GM18505 (cell line): ENCODE measurements around the gene CDK7.

Experiments used
- ATAC-seq: cut with Tn5 transposase; IDR thresholded peaks from one replicate; pipeline ENCODE4 v1.9.1; 2021; ENCODE audit not compliant: unreplicated experiment
- POLR2A ChIP-seq: IDR thresholded peaks from 4 replicates; pipeline ENCODE4 v1.6.1; 2011; ENCODE audit warnings: borderline replicate concordance; ENCODE audit not compliant: insufficient read depth, insufficient read length; ENCODE audit errors: extremely low read depth

CDK7 gene

GRCh38 chr5:69234457-69235268, at the start of gene CDK7:
TSS of gene CDK7 (plus strand) at chr5:69234886. CDS start at chr5:69234976, 90 bp downstream.
- peak; percentile 84 for TF ChIP-seq POLR2A
- peak; percentile 97 for ATAC-seq

GRCh38 chr5:69187342-69187741, 47.3 kb upstream of the CDK7 start:
- TF ChIP-seq POLR2A, result no peak
- no peak for ATAC-seq

DNA sequence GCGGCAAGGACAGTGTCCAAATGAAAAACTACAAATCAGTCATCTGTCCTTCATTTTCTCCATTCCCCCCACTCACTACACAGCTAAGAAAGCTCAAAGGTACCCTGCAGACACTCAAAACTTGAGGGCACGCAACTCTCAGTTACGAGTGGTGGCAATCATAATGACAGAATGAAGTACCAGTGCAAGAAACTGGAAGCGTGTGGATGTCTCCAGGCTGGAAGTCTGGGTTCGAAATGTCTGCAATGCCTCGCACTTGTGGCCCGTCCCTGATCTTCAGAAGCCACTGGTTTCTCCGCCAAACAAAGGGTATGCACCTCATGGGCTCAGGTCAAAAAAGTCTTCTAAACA, 45.9 kb upstream of the CDK7 start:
- no peak for TF ChIP-seq POLR2A
- ATAC-seq, result peak; percentile 3

DNA sequence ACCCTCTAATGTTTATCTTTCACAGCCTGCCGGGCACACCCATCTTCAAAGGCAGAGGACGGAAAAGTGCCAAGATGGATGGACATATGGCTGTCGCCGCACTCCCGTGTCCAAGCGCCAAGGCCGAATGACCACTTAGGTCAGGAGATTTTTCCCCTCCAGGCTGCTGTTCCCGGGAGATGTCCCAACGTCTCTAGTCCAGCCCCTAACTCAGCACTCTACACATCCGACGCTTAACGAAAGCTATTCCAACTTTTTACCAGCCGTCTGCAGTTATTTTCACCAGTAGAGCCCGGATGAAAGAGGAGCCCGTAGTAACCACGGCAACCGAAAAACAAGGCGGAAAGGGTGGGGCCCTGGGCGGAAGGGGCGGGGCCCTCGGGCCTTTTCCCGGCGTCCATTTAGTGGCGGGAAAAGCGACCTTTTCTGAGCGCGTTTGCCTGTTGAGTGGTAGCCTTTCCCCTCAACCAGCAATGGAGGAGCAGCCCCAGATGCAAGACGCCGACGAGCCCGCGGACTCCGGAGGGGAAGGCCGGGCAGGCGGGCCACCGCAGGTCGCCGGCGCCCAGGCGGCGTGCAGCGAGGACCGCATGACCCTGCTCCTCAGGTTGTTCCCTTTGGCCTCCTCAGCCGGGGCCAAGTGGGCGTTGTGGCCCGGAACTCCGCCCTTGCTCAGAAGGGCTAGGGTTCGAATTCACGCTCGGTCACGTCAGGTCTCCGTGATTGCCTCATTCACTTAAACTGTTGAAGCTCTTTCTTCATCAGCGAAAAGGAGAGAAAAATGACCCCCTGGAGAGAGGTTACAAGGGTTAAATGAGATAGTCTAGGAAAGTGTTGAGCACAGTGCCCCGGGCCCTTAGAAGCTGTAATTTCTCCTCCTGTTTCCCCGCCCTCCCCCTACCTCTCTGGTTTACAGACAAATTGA, 45.3 kb upstream of the CDK7 start, which contains the start of gene CENPH:
Gene CENPH (plus strand): TSS at position 422 of the 925 bp plus-strand sequence. CDS start 52 bp downstream, at position 474.
- ATAC-seq, result peak; percentile 90
- peak; percentile 74 for TF ChIP-seq POLR2A

GRCh38 chr5:69202497-69202896, 32.2 kb upstream of the CDK7 start:
- no peak for ATAC-seq

GRCh38 chr5:69206528-69207190, 28.0 kb upstream of the CDK7 start:
- ATAC-seq, result no peak
- TF ChIP-seq POLR2A, result no peak

More at GRCh38 chr5:69202497-69202896, 32.2 kb upstream of the CDK7 start:
- no peak for TF ChIP-seq POLR2A

DNA sequence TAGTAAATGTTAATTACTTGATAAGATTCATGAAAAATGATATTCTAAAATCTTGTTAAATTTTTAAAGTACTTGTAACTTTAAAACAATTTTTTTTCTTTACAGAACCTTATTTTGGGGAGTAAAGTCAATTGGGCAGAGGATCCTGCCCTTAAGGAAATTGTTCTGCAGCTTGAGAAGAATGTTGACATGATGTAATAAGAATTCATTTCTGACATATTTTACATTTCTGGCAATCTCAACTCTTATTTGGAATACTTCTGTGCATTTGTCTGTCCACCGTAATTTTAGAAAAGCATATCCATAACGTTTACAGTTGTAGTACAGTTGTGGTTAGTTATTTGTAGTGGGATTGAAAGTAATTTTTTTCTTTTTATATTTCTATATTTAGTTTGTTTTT, 25.1 kb upstream of the CDK7 start:
- ATAC-seq, result no peak
- TF ChIP-seq POLR2A, result no peak

GRCh38 chr5:69211200-69211599, 23.5 kb upstream of the CDK7 start:
- ATAC-seq, result no peak
- TF ChIP-seq POLR2A, result no peak

DNA sequence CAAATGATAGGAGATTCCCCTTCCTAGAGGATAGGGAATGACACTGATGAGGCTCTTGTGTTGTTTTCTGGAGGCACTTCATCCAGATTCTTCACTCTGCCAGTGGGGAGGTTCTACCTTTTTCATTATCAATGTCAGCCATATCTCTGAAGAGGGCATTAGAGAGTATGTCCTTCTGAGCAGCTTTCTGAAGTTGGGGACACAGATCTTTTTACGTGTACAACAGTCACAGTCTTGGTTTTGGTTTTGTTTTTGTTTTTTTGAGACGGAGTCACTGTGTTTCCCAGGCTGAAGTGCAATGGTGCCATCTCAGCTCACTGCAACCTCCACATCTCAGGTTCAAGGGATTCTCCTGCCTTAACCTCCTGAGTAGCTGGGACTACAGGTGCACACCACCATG, 22.7 kb upstream of the CDK7 start:
- no peak for TF ChIP-seq POLR2A
- no peak for ATAC-seq

DNA sequence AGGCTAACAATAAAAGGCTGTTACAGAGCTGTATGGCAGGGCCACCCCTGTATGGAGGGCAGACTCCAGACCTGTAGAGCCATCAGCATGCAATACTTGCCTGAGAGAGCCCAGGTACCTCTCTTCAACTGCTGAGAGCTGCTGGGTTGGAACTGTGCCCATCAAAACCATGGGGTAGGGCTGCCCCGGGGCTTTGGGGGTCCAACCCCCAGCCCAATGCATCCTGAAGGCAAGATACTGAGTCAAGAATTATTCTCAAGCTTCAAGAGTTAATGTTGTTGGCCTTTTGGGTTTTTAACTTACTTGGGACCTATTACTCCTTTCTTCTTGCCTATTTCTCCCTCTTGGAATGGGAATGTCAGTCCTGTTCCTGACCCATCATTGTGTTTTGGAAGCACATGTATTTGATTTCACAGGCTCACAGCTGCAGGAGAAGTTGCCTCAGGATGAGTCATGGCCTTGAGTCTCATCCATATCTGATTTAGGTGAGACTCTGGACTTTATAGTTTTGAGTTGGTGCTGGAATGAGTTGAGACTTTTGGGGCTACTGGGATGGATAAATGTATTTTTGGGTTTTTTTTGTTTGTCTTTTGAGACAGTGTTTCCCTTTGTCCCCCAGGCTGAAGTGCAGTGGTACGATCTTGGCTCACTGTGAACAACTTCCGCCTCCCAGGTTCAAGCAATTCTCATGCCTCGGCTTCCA, 21.0 kb upstream of the CDK7 start:
- no peak for ATAC-seq
- TF ChIP-seq POLR2A, result no peak

GRCh38 chr5:69217151-69217511, 17.6 kb upstream of the CDK7 start:
- ATAC-seq, result no peak
- no peak for TF ChIP-seq POLR2A
